Activated T-cell treated with anti-CD3 and anti-CD28 coated beads, Interleukin-2, amount 50 U/mL, for 72 hours (primary cell): Measurements from ENCODE around the gene FOXK1. TPM values are rescaled to one million over a fixed set of nuclear protein-coding genes. Genes with fewer than 3 reads are reported as not detected.
"Not testable (repeated sequence)": the region's sequence is repeated elsewhere in the genome, so short reads cannot be mapped to it uniquely, and the experiment has no call there.

Source experiments
- ATAC-seq, 2 donors: fragments of 150-1000 bp; cut with Tn5 transposase; replicated peaks in 1 of 2; 2 replicates each; pipeline ENCODE4 v1.10.0; 2021; ENCODE audit warnings: moderate library complexity in 2 of 2, mild to moderate bottlenecking in 1 of 2
- DNase-seq, 2 donors: peaks; one replicate each; pipeline ENCODE4 v3.0.0; 2021 to 2022; ENCODE audit warnings: mixed read lengths in 1 of 2
- H3K27ac Mint-ChIP-seq: one replicate; pipeline ENCODE4 v1.8.0; 2022; ENCODE audit warnings: mild to moderate bottlenecking, moderate library complexity, mixed read lengths
- H3K27me3 Mint-ChIP-seq: one replicate; pipeline ENCODE4 v1.8.0; 2022; ENCODE audit warnings: low read depth, mixed read lengths
- H3K36me3 Mint-ChIP-seq, 2 donors: one replicate each; pipeline ENCODE4 v1.8.0; 2022; ENCODE audit warnings: mixed read lengths in 2 of 2, mild to moderate bottlenecking in 1 of 2; ENCODE audit not compliant: insufficient read depth in 2 of 2
- H3K4me1 Mint-ChIP-seq: one replicate; pipeline ENCODE4 v1.8.0; 2022; ENCODE audit warnings: low read depth, mixed read lengths
- H3K4me3 Mint-ChIP-seq, 2 donors: one replicate each; pipeline ENCODE4 v1.8.0; 2022; ENCODE audit warnings: mild to moderate bottlenecking in 2 of 2, mixed read lengths in 2 of 2, moderate library complexity in 2 of 2
- H3K9me3 Mint-ChIP-seq, 2 donors: one replicate each; pipeline ENCODE4 v1.8.0; 2022; ENCODE audit warnings: mixed read lengths in 2 of 2
- total RNA-seq, 2 donors: library from RNA; stranded (reverse); gene quantifications; one replicate each; pipeline ENCODE4 v1.2.3, GENCODE V29; 2022

The FOXK1 gene
- total RNA-seq = 10 to 100 TPM; 38.6 to 41.0 TPM

- DNase-seq (peak; percentile 85 to 91), ATAC-seq (peak; percentile 82 to 83)
- peak within 1 kb of the TSS; percentile 93 to 95 for H3K4me3 Mint-ChIP-seq
- no peaks in the 10 kb centered on the region for H3K27me3 Mint-ChIP-seq
- peaks cover 5 to 9% of the 10 kb centered on the region in 2 donors for H3K36me3 Mint-ChIP-seq
- H3K27ac Mint-ChIP-seq = peak within 1 kb of the TSS; percentile 96
- H3K4me1 Mint-ChIP-seq = peaks cover 35% of the 10 kb centered on the region
- no peaks in the 10 kb centered on the region for H3K9me3 Mint-ChIP-seq
Measured at GRCh38 chr7:4681886-4682620, at the start of gene FOXK1. Gene FOXK1 (plus strand): TSS chr7:4682295. CDS start chr7:4682309, 14 bp downstream.

GRCh38 chr7:4633012-4633411, 49.1 kb upstream of the FOXK1 start:
- DNase-seq = peak; percentile 26 to 35
- ATAC-seq = peak; percentile 72 to 73

GRCh38 chr7:4634166-4634565, 47.9 kb upstream of the FOXK1 start:
- H3K9me3 Mint-ChIP-seq = no peaks in the 10 kb centered on the region
- peaks cover 11% of the 10 kb centered on the region for H3K4me1 Mint-ChIP-seq
- H3K27ac Mint-ChIP-seq = no peak overlapping the region

More at GRCh38 chr7:4633012-4633411, 49.1 kb upstream of the FOXK1 start:
- Mint-ChIP-seq H3K36me3 (no peaks in the 10 kb centered on the region), H3K9me3 (no peaks in the 10 kb centered on the region), H3K4me3 (no peak overlapping the region), H3K27me3 (no peaks in the 10 kb centered on the region), H3K4me1 (peaks cover 5% of the 10 kb centered on the region), H3K27ac (no peak overlapping the region)

GRCh38 chr7:4638781-4639575, 43.1 kb upstream of the FOXK1 start:
- H3K36me3 Mint-ChIP-seq = peaks cover 0 to 2% of the 10 kb centered on the region in 2 donors
- H3K9me3 Mint-ChIP-seq = no peaks in the 10 kb centered on the region
- DNase-seq (no peak), ATAC-seq (no peak)
- peaks cover 15% of the 10 kb centered on the region for H3K4me1 Mint-ChIP-seq
- no peak overlapping the region for H3K4me3 Mint-ChIP-seq
- H3K27me3 Mint-ChIP-seq = no peaks in the 10 kb centered on the region
- H3K27ac Mint-ChIP-seq = no peak overlapping the region

More at GRCh38 chr7:4634166-4634565, 47.9 kb upstream of the FOXK1 start:
- ATAC-seq = no peak
- no peak overlapping the region for H3K4me3 Mint-ChIP-seq
- no peaks in the 10 kb centered on the region for H3K36me3 Mint-ChIP-seq
- no peaks in the 10 kb centered on the region for H3K27me3 Mint-ChIP-seq
- no peak for DNase-seq

- peaks cover 15% of the 10 kb centered on the region for H3K4me1 Mint-ChIP-seq
- peaks cover 0 to 2% of the 10 kb centered on the region in 2 donors for H3K36me3 Mint-ChIP-seq
- ATAC-seq = no peak
- DNase-seq = peak in 1 of 2 donors; percentile 6
- no peaks in the 10 kb centered on the region for H3K27me3 Mint-ChIP-seq
- no peaks in the 10 kb centered on the region for H3K9me3 Mint-ChIP-seq
- peak overlapping the region; percentile 57 for H3K27ac Mint-ChIP-seq
- peak overlapping the region; percentile 79 to 80 for H3K4me3 Mint-ChIP-seq
Measured at GRCh38 chr7:4641091-4641666, 40.9 kb upstream of the FOXK1 start.

GRCh38 chr7:4641667-4642467, 40.2 kb upstream of the FOXK1 start:
- Mint-ChIP-seq H3K4me3 (peak overlapping the region; percentile 96 to 98), H3K27ac (peak overlapping the region; percentile 99)

GRCh38 chr7:4642468-4643203, 39.5 kb upstream of the FOXK1 start:
- peaks cover 15% of the 10 kb centered on the region for H3K4me1 Mint-ChIP-seq
- peak overlapping the region; percentile 96 to 98 for H3K4me3 Mint-ChIP-seq
- H3K9me3 Mint-ChIP-seq = no peaks in the 10 kb centered on the region
- no peak for DNase-seq
- peak in 1 of 2 donors; percentile 1 for ATAC-seq
- no peaks in the 10 kb centered on the region for H3K27me3 Mint-ChIP-seq
- peaks cover 0 to 2% of the 10 kb centered on the region in 2 donors for H3K36me3 Mint-ChIP-seq
- peak overlapping the region; percentile 99 for H3K27ac Mint-ChIP-seq

More at GRCh38 chr7:4641667-4642467, 40.2 kb upstream of the FOXK1 start:
- Mint-ChIP-seq H3K4me1 (peaks cover 15% of the 10 kb centered on the region), H3K9me3 (no peaks in the 10 kb centered on the region), H3K36me3 (peaks cover 0 to 2% of the 10 kb centered on the region in 2 donors), H3K27me3 (no peaks in the 10 kb centered on the region)
- peak; percentile 95 to 98 for DNase-seq
- ATAC-seq = peak; percentile 90 to 91

- not testable (repeated sequence) for H3K36me3 Mint-ChIP-seq, H3K27me3 Mint-ChIP-seq, H3K9me3 Mint-ChIP-seq, DNase-seq, ATAC-seq
- H3K27ac Mint-ChIP-seq = peak overlapping the region; percentile 99
- peak overlapping the region; percentile 96 to 98 for H3K4me3 Mint-ChIP-seq
- H3K4me1 Mint-ChIP-seq = peaks cover 15% of the 10 kb centered on the region
Measured at GRCh38 chr7:4643204-4643471, 39.0 kb upstream of the FOXK1 start.

GRCh38 chr7:4645246-4645645, 36.8 kb upstream of the FOXK1 start:
- Mint-ChIP-seq H3K27ac (no peak overlapping the region), H3K4me1 (peaks cover 8% of the 10 kb centered on the region), H3K27me3 (no peaks in the 10 kb centered on the region), H3K36me3 (peaks cover 0 to 2% of the 10 kb centered on the region in 2 donors), H3K9me3 (no peaks in the 10 kb centered on the region), H3K4me3 (no peak overlapping the region)
- ATAC-seq (no peak), DNase-seq (no peak)

- no peak for ATAC-seq
- Mint-ChIP-seq H3K4me3 (no peak overlapping the region), H3K4me1 (no peaks in the 10 kb centered on the region), H3K27me3 (no peaks in the 10 kb centered on the region), H3K9me3 (no peaks in the 10 kb centered on the region), H3K27ac (no peak overlapping the region), H3K36me3 (no peaks in the 10 kb centered on the region)
- DNase-seq = no peak
Measured at GRCh38 chr7:4648111-4648510, 34.0 kb upstream of the FOXK1 start.

- no peaks in the 10 kb centered on the region for H3K9me3 Mint-ChIP-seq
- no peak overlapping the region for H3K27ac Mint-ChIP-seq
- no peaks in the 10 kb centered on the region for H3K4me1 Mint-ChIP-seq
- no peak overlapping the region for H3K4me3 Mint-ChIP-seq
- H3K27me3 Mint-ChIP-seq = no peaks in the 10 kb centered on the region
- no peaks in the 10 kb centered on the region for H3K36me3 Mint-ChIP-seq
- ATAC-seq (no peak), DNase-seq (no peak)
Measured at GRCh38 chr7:4650433-4651047, 31.6 kb upstream of the FOXK1 start.

- H3K36me3 Mint-ChIP-seq = peaks cover 3 to 4% of the 10 kb centered on the region in 2 donors
- peaks cover 8% of the 10 kb centered on the region for H3K27me3 Mint-ChIP-seq
- no peak for DNase-seq
- peaks cover 2 to 3% of the 10 kb centered on the region in 2 donors for H3K9me3 Mint-ChIP-seq
- no peaks in the 10 kb centered on the region for H3K4me1 Mint-ChIP-seq
- no peak overlapping the region for H3K27ac Mint-ChIP-seq
- H3K4me3 Mint-ChIP-seq = no peak overlapping the region
- ATAC-seq = no peak
Measured at GRCh38 chr7:4653771-4654170, 28.3 kb upstream of the FOXK1 start.
